Erythroblast (primary cell): ENCODE measurements around the gene COL4A4.

ENCODE experiments used
- GATA1 ChIP-seq: IDR thresholded peaks from 2 replicates; pipeline ENCODE4 v1.6.1; 2011; ENCODE audit warnings: low read depth, mild to moderate bottlenecking, control low read depth, low read length, moderate library complexity
- POLR2A ChIP-seq: IDR thresholded peaks from 2 replicates; pipeline ENCODE4 v1.6.1; 2011; ENCODE audit warnings: mild to moderate bottlenecking, low read length

DNA sequence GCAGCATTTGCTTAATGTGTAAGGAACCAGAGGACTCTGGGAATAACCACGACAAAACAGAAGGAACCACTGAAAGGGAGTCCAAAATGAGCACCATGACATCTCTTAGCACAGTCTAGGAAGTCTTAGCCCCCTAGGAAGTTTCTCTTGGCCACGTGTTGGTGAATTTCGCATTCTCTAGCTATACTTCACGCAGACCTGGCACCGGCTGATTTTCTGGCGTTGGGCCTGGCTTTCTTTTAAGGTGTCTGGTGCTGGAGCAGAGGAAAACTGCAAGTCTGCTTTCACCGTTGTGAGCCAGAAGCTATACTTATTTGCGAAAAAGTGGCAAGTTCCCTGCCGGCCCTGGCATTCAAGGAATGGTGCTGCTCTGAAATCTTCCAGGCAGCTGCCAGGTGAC, 156.9 kb downstream of the COL4A4 start:
- TF ChIP-seq POLR2A = no peak
- no peak for TF ChIP-seq GATA1
